PC-9 (cell line): ENCODE measurements around the gene RAB31. TPM values are rescaled to one million over a fixed set of nuclear protein-coding genes. Genes with fewer than 3 reads are reported as not detected.

Experiments used
- BruUV-seq: library from RNA; stranded (reverse); fragments of 400-500 nt; replicated peaks from 2 replicates; lab custom pipeline; 2021; lab: Mats Ljungman, UMichigan
- CTCF ChIA-PET: fragments of 300-600 bp; sonication (Branson Sonifier 250); formaldehyde crosslinking; loops from one replicate; lab custom pipeline; 2022; ENCODE audit warnings: antibody characterized with exemption; lab: Charles Lee
- POLR2A ChIA-PET: fragments of 300-600 bp; sonication (Branson Sonifier 250); formaldehyde crosslinking; loops from one replicate; lab custom pipeline; 2022; ENCODE audit warnings: antibody characterized with exemption; ENCODE audit not compliant: unreplicated experiment; lab: Charles Lee
- DNase-seq, 2 experiments: peaks; one replicate each; pipeline versions ENCODE4 v3.0.0 to v3.0.0-alpha.2; 2015 to 2022; ENCODE audit warnings: mixed read lengths in 1 of 2
- H2AFZ ChIP-seq: fragments of 200-600 bp; sonication (generic); 2 replicates; pipeline ENCODE4 v1.8.1; 2017; ENCODE audit warnings: antibody characterized with exemption
- H3F3A ChIP-seq: fragments of 200-600 bp; sonication (generic); 2 replicates; pipeline ENCODE4 v1.8.1; 2017; ENCODE audit warnings: antibody characterized with exemption, mild to moderate bottlenecking, low read depth; ENCODE audit not compliant: insufficient read depth
- H3K27ac ChIP-seq: fragments of 200-600 bp; sonication (generic); 2 replicates; pipeline ENCODE4 v1.6.1; 2016; ENCODE audit warnings: mixed run types
- H3K27me3 ChIP-seq: fragments of 200-600 bp; sonication (generic); 2 replicates; pipeline ENCODE4 v1.6.1; 2016; ENCODE audit warnings: low read depth, mixed run types; ENCODE audit not compliant: insufficient read depth
- H3K36me3 ChIP-seq: fragments of 200-600 bp; sonication (generic); 2 replicates; pipeline ENCODE4 v1.6.1; 2016; ENCODE audit warnings: low read depth, mixed run types
- H3K4me1 ChIP-seq: fragments of 200-600 bp; sonication (generic); replicated peaks from 2 replicates; pipeline ENCODE4 v1.6.1; 2016; ENCODE audit warnings: mixed run types; ENCODE audit not compliant: insufficient read depth
- H3K4me2 ChIP-seq: fragments of 200-600 bp; sonication (generic); 2 replicates; pipeline ENCODE4 v1.6.1; 2017; ENCODE audit warnings: mixed run types
- H3K4me3 ChIP-seq: fragments of 200-600 bp; sonication (generic); 2 replicates; pipeline ENCODE4 v1.6.1; 2016; ENCODE audit warnings: mixed run types
- H3K79me2 ChIP-seq: fragments of 200-600 bp; sonication (generic); 2 replicates; pipeline ENCODE4 v1.6.1; 2017; ENCODE audit warnings: low read depth, mixed run types
- H3K9me2 ChIP-seq: fragments of 200-600 bp; sonication (generic); 2 replicates; pipeline ENCODE4 v1.8.1; 2017; ENCODE audit warnings: mild to moderate bottlenecking; ENCODE audit not compliant: insufficient read depth
- H3K9me3 ChIP-seq: fragments of 200-600 bp; sonication (generic); 2 replicates; pipeline ENCODE4 v1.8.1; 2016; ENCODE audit warnings: low read depth; ENCODE audit not compliant: insufficient read depth
- H4K20me1 ChIP-seq: fragments of 200-600 bp; sonication (generic); 2 replicates; pipeline ENCODE4 v1.8.1; 2017; ENCODE audit not compliant: insufficient read depth
- EZH2 ChIP-seq: fragments of 200-600 bp; sonication (generic); IDR thresholded peaks from 2 replicates; pipeline ENCODE4 v1.8.0; 2017; ENCODE audit warnings: antibody characterized with exemption, low read depth
- intact Hi-C: fragments of 100-400 bp; cut with micrococcal nuclease; formaldehyde crosslinking; loops from one replicate; pipeline ENCODE4 v1.10.0; 2022; ENCODE audit not compliant: unreplicated experiment
- total RNA-seq: library from RNA; stranded (reverse); gene quantifications from 2 replicates; pipeline ENCODE4 v1.2.3, GENCODE V29; 2021
- TF ChIP-seq, protein P1 (sequence below): fragments of 200-600 bp; sonication (generic); conservative IDR thresholded peaks from 2 replicates; pipeline ENCODE4 v1.6.1; 2017; ENCODE audit warnings: mixed run types, antibody characterized with exemption, mild to moderate bottlenecking, moderate library complexity

The RAB31 gene
- total RNA-seq, 1 experiment from 2014 or later, result 51.0 TPM

DNA sequence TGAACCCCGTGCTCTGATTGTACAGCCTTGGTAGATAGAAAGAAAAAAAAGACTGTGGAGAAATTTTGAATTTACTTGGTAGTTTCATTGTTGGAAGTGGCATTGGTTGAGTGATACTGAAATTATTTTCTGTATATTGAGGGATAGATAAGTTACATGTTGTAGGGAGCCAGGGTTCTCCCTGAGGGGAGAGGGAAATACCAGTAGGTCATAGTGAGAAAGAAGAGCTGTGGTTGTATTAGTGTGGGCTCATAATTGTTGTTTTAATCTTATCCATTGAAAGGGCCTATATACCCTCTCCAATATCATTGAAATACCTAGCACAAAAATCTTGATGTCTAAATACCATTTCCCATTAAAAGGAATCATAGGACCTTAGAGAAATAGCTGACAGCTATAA, 16.9 kb upstream of the RAB31 start:
- Histone ChIP-seq H3K9me3 (no peaks in the 10 kb centered on the region), H3K27me3 (no peaks in the 10 kb centered on the region), H3K79me2 (no peaks in the 10 kb centered on the region), H3K27ac (no peak overlapping the region), H3K9me2 (no peaks in the 10 kb centered on the region), H3F3A (peaks cover 5% of the 10 kb centered on the region; the same call in 1 of the 2 replicates), H3K4me3 (no peak overlapping the region), H3K4me1 (no peaks in the 10 kb centered on the region), H3K4me2 (no peak overlapping the region), H3K36me3 (no peaks in the 10 kb centered on the region), H2AFZ (no peak overlapping the region), H4K20me1 (no peaks in the 10 kb centered on the region)
- CTCF ChIA-PET, result interaction anchor here (0.6 to 0.7 kb wide), 2 partner anchors 98 to 389 kb away, joined by 3 to 4 read pairs; no protein-coding TSS in a partner anchor
- POLR2A ChIA-PET, result no interaction called here
- TF ChIP-seq, protein P1, sequence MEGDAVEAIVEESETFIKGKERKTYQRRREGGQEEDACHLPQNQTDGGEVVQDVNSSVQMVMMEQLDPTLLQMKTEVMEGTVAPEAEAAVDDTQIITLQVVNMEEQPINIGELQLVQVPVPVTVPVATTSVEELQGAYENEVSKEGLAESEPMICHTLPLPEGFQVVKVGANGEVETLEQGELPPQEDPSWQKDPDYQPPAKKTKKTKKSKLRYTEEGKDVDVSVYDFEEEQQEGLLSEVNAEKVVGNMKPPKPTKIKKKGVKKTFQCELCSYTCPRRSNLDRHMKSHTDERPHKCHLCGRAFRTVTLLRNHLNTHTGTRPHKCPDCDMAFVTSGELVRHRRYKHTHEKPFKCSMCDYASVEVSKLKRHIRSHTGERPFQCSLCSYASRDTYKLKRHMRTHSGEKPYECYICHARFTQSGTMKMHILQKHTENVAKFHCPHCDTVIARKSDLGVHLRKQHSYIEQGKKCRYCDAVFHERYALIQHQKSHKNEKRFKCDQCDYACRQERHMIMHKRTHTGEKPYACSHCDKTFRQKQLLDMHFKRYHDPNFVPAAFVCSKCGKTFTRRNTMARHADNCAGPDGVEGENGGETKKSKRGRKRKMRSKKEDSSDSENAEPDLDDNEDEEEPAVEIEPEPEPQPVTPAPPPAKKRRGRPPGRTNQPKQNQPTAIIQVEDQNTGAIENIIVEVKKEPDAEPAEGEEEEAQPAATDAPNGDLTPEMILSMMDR, result no peak
- no peak for TF ChIP-seq EZH2
- intact Hi-C loops, result no loop called here
- DNase-seq, result no peak
- no TSS peak for BruUV-seq

DNA sequence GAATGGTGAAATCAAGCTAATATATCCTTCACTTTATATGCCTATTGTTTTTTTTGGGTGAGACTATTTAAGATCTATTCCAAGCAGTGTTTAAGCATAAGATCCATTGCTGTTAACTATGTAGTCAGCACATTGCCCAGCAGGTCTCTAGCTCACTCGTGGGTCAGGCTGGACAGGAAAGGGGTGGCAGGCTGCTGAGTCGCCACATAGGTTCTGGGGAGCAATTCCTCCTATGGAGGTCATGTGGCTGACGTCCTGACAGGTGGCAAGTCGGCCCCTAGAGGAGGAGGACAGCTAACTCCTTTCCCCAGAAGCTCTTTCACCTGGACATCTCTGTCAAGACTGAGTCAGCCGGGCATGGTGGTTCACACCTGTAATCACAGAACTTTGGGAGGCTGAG, 13.9 kb upstream of the RAB31 start:
- no peak overlapping the region for H2AFZ ChIP-seq
- no peak overlapping the region for H3K4me2 ChIP-seq
- H3K9me3 ChIP-seq, result no peaks in the 10 kb centered on the region
- no peaks in the 10 kb centered on the region for H3K79me2 ChIP-seq
- no peak overlapping the region for H3K4me3 ChIP-seq
- no TSS peak for BruUV-seq
- TF ChIP-seq, protein P1, result no peak
- TF ChIP-seq EZH2, result no peak
- H3F3A ChIP-seq, result peaks cover 5% of the 10 kb centered on the region; the same call in 1 of the 2 replicates
- intact Hi-C loops, result no loop called here
- H4K20me1 ChIP-seq, result no peaks in the 10 kb centered on the region
- POLR2A ChIA-PET, result no interaction called here
- no peak overlapping the region for H3K27ac ChIP-seq
- no peaks in the 10 kb centered on the region for H3K36me3 ChIP-seq
- CTCF ChIA-PET, result no interaction called here
- no peaks in the 10 kb centered on the region for H3K9me2 ChIP-seq
- H3K27me3 ChIP-seq, result no peaks in the 10 kb centered on the region
- H3K4me1 ChIP-seq, result no peaks in the 10 kb centered on the region
- DNase-seq, result no peak

DNA sequence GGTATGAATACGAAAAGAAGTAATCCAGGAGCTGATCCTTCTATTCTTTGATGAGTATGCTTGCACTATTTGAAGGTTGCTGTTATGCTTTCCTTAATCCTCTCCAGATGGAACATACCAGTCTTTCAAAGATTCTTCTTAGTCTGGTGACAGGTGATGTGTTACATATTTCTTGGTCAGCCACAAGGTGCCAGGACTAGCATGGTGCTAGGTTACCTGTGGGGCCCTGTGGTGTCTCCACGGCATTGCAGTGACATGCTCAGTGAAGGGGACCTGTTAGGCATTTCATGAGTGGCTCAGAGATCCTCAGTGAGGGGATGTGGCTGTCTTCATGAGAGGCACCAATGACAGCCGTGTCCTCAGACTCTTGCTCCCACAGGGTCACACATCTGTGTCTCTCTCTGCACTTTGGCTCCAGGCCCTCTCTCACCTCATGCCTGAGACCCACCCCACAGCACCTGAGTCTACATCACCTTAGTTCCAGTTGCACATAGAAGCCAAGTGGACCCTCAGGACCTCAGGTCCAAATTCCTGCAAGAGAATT, 13.1 kb upstream of the RAB31 start:
- DNase-seq, result no peak
- Histone ChIP-seq H3K9me3 (no peaks in the 10 kb centered on the region), H3K27me3 (no peaks in the 10 kb centered on the region), H3K36me3 (no peaks in the 10 kb centered on the region), H2AFZ (no peak overlapping the region), H4K20me1 (no peaks in the 10 kb centered on the region), H3K4me2 (no peak overlapping the region), H3K4me3 (no peak overlapping the region), H3K79me2 (no peaks in the 10 kb centered on the region), H3K9me2 (no peaks in the 10 kb centered on the region), H3K4me1 (no peaks in the 10 kb centered on the region), H3F3A (peaks cover 5% of the 10 kb centered on the region; the same call in 1 of the 2 replicates), H3K27ac (no peak overlapping the region)
- ChIA-PET CTCF (no interaction called here), POLR2A (no interaction called here)
- no peak for TF ChIP-seq EZH2
- TF ChIP-seq, protein P1, result no peak
- BruUV-seq, result no TSS peak
- intact Hi-C loops, result no loop called here
